Measurements from ENCODE around the gene TNS3.

- TF ChIP-seq NFYB (IDR thresholded peaks at IDR 0.05; ENCODE audit: extremely low read depth, insufficient read length): no peak
- no peak for TF ChIP-seq EHMT2 (IDR thresholded peaks at IDR 0.05)
- no peak for TF ChIP-seq FOXK2 (conservative IDR thresholded peaks at IDR 0.05 in 1 of 2, IDR thresholded peaks at IDR 0.05 in 1 of 2; ENCODE audit: low read depth in 2 of 2)
- no peak for TF ChIP-seq ZNF282 (CRISPR knock-in tag; IDR thresholded peaks at IDR 0.05)
- no peak for TF ChIP-seq DPF2 (IDR thresholded peaks at IDR 0.05)
- no peak for TF ChIP-seq ZBTB2 (IDR thresholded peaks at IDR 0.05)
- no peak for TF ChIP-seq CTCF (IDR thresholded peaks at IDR 0.05 in 2 of 3, conservative IDR thresholded peaks at IDR 0.05 in 1 of 3; ENCODE audit: insufficient read depth in 2 of 3, low read depth in 1 of 3, low read length in 3 of 3)
- TF ChIP-seq ZHX1 (conservative IDR thresholded peaks at IDR 0.05; ENCODE audit: low read length): no peak
- TF ChIP-seq REST (IDR thresholded peaks at IDR 0.05; ENCODE audit: borderline replicate concordance): no peak
- no peak for TF ChIP-seq REST (CRISPR knock-in tag; IDR thresholded peaks at IDR 0.05; ENCODE audit: low read depth)
Observed at GRCh38 chr7:47278043-47278442, 303.9 kb downstream of the TNS3 start.
